ENCODE results near the gene SMAD2.

The SMAD2 gene

GRCh38 chr18:47881042-47881441, 49.4 kb downstream of the SMAD2 start:
- ATAC-seq (ENCODE audit: low read depth): no peak
- Histone ChIP-seq H3K4me1 (ENCODE audit: insufficient read depth, poor library complexity, severe bottlenecking) (peaks cover 18% of the 10 kb centered on the region), H3K36me3 (ENCODE audit: low read depth) (peaks cover 49% of the 10 kb centered on the region), H3K4me3 (ENCODE audit: severe bottlenecking) (no peak overlapping the region), H3K9me3 (ENCODE audit: severe bottlenecking) (no peaks in the 10 kb centered on the region), H3K27ac (ENCODE audit: poor library complexity, severe bottlenecking) (no peak overlapping the region), H3K27me3 (ENCODE audit: insufficient read depth, poor library complexity, severe bottlenecking) (no peaks in the 10 kb centered on the region)
- DNase-seq (ENCODE audit: low spot score): no peak
- no peak for TF ChIP-seq CTCF (IDR thresholded peaks at IDR 0.05; ENCODE audit: poor library complexity, severe bottlenecking)

- peaks cover 9% of the 10 kb centered on the region for H3K4me1 ChIP-seq (ENCODE audit: insufficient read depth, poor library complexity, severe bottlenecking)
- no peak overlapping the region for H3K4me3 ChIP-seq (ENCODE audit: severe bottlenecking)
- H3K27me3 ChIP-seq (ENCODE audit: insufficient read depth, poor library complexity, severe bottlenecking): no peaks in the 10 kb centered on the region
- ATAC-seq (ENCODE audit: low read depth) (no peak), DNase-seq (ENCODE audit: low spot score) (no peak)
- TF ChIP-seq CTCF (IDR thresholded peaks at IDR 0.05; ENCODE audit: poor library complexity, severe bottlenecking): no peak
- no peak overlapping the region for H3K27ac ChIP-seq (ENCODE audit: poor library complexity, severe bottlenecking)
- H3K9me3 ChIP-seq (ENCODE audit: severe bottlenecking): no peaks in the 10 kb centered on the region
- H3K36me3 ChIP-seq (ENCODE audit: low read depth): peaks cover 26% of the 10 kb centered on the region; the same call in 1 of the 2 replicates
These were observed 52.6 kb downstream of the SMAD2 start for GRCh38 chr18:47877892-47878291.

GRCh38 chr18:47876813-47877212, 53.6 kb downstream of the SMAD2 start:
- no peak overlapping the region for H3K27ac ChIP-seq (ENCODE audit: poor library complexity, severe bottlenecking)
- H3K4me3 ChIP-seq (ENCODE audit: severe bottlenecking): no peak overlapping the region
- TF ChIP-seq CTCF (IDR thresholded peaks at IDR 0.05; ENCODE audit: poor library complexity, severe bottlenecking): no peak
- peaks cover 18% of the 10 kb centered on the region; the same call in 1 of the 2 replicates for H3K36me3 ChIP-seq (ENCODE audit: low read depth)
- H3K4me1 ChIP-seq (ENCODE audit: insufficient read depth, poor library complexity, severe bottlenecking): no peaks in the 10 kb centered on the region
- DNase-seq (ENCODE audit: low spot score) (no peak), ATAC-seq (ENCODE audit: low read depth) (no peak)
- no peaks in the 10 kb centered on the region for H3K9me3 ChIP-seq (ENCODE audit: severe bottlenecking)
- no peaks in the 10 kb centered on the region for H3K27me3 ChIP-seq (ENCODE audit: insufficient read depth, poor library complexity, severe bottlenecking)

GRCh38 chr18:47873625-47874024, 56.8 kb downstream of the SMAD2 start:
- Histone ChIP-seq H3K4me1 (ENCODE audit: insufficient read depth, poor library complexity, severe bottlenecking) (no peaks in the 10 kb centered on the region), H3K4me3 (ENCODE audit: severe bottlenecking) (no peak overlapping the region), H3K36me3 (ENCODE audit: low read depth) (peaks cover 18% of the 10 kb centered on the region; the same call in 1 of the 2 replicates), H3K9me3 (ENCODE audit: severe bottlenecking) (no peaks in the 10 kb centered on the region), H3K27me3 (ENCODE audit: insufficient read depth, poor library complexity, severe bottlenecking) (no peaks in the 10 kb centered on the region), H3K27ac (ENCODE audit: poor library complexity, severe bottlenecking) (no peak overlapping the region)
- no peak for TF ChIP-seq CTCF (IDR thresholded peaks at IDR 0.05; ENCODE audit: poor library complexity, severe bottlenecking)
- DNase-seq (ENCODE audit: low spot score) (no peak), ATAC-seq (ENCODE audit: low read depth) (no peak)

- ATAC-seq (ENCODE audit: low read depth) (no peak), DNase-seq (ENCODE audit: low spot score) (no peak)
- no peak overlapping the region for H3K27ac ChIP-seq (ENCODE audit: poor library complexity, severe bottlenecking)
- H3K36me3 ChIP-seq (ENCODE audit: low read depth): peaks cover 20% of the 10 kb centered on the region
- H3K4me3 ChIP-seq (ENCODE audit: severe bottlenecking): no peak overlapping the region
- no peaks in the 10 kb centered on the region for H3K4me1 ChIP-seq (ENCODE audit: insufficient read depth, poor library complexity, severe bottlenecking)
- no peaks in the 10 kb centered on the region for H3K9me3 ChIP-seq (ENCODE audit: severe bottlenecking)
- TF ChIP-seq CTCF (IDR thresholded peaks at IDR 0.05; ENCODE audit: poor library complexity, severe bottlenecking): no peak
- no peaks in the 10 kb centered on the region for H3K27me3 ChIP-seq (ENCODE audit: insufficient read depth, poor library complexity, severe bottlenecking)
These were observed 58.0 kb downstream of the SMAD2 start for GRCh38 chr18:47872426-47872825.
